ENCODE measurements around the gene BID. TPM values are rescaled to one million over a fixed set of nuclear protein-coding genes. Genes with fewer than 3 reads are reported as not detected.

BID gene
- polyA plus RNA-seq (2013, experiment 1 of 4) = 26.9 TPM
- 21.3 TPM for polyA plus RNA-seq (2013, experiment 2 of 4)
- polyA plus RNA-seq (2013, experiment 3 of 4) = 24.9 TPM
- 20.4 TPM for polyA plus RNA-seq (2013, experiment 4 of 4)

- H3K4me3 ChIP-seq (ENCODE audit: insufficient read depth, low read depth, low read length) = peak within 1 kb of the TSS; percentile 56
- no peaks in the 10 kb centered on the region for H3K27me3 ChIP-seq (ENCODE audit: control insufficient read depth, insufficient read depth, low read length, poor library complexity, severe bottlenecking)
- H3K36me3 ChIP-seq (ENCODE audit: control insufficient read depth, insufficient read depth, low read length) = no peaks in the 10 kb centered on the region
- no peaks in the 10 kb centered on the region for H3K9me3 ChIP-seq (ENCODE audit: control insufficient read depth, low read length)
- 1% methylated on average over 64 of the region's 64 CpGs for WGBS, 2 experiments
- peaks cover 12% of the 10 kb centered on the region for H3K4me1 ChIP-seq (ENCODE audit: control insufficient read depth, insufficient read depth, low read length)
- peak within 1 kb of the TSS; percentile 84 for H3K27ac ChIP-seq (ENCODE audit: insufficient read depth, low read depth, low read length, poor library complexity, severe bottlenecking)
Measured at GRCh38 chr22:17774206-17774925, at the start of gene BID. TSS of gene BID (minus strand) at chr22:17774469. CDS start at chr22:17750116, 24,353 bp downstream.

DNA sequence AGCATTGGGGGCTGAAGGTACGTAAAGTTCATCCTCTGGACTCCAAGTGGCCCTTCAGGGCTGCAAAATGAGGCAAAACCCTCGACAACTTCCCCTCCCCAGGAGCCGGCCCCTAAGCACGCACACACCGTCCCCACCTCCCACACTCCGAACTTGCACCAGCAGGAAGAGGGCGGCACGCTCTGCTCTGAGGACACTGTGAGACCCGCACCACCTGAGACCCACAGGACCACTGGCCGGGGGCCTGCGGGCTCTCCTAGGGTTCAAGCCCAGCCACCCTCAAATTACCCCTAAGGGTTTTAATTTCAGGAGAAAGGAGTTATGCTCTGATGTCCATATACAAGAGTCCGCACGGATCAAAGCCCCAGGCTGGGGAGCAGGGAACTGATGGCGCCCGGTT, 49.7 kb upstream of the BID start:
- Histone ChIP-seq H3K27ac (ENCODE audit: insufficient read depth, low read depth, low read length, poor library complexity, severe bottlenecking) (no peak overlapping the region), H3K27me3 (ENCODE audit: control insufficient read depth, insufficient read depth, low read length, poor library complexity, severe bottlenecking) (no peaks in the 10 kb centered on the region), H3K4me3 (ENCODE audit: insufficient read depth, low read depth, low read length) (no peak overlapping the region), H3K4me1 (ENCODE audit: control insufficient read depth, insufficient read depth, low read length) (no peaks in the 10 kb centered on the region), H3K36me3 (ENCODE audit: control insufficient read depth, insufficient read depth, low read length) (no peaks in the 10 kb centered on the region), H3K9me3 (ENCODE audit: control insufficient read depth, low read length) (no peaks in the 10 kb centered on the region)
- 92 to 94% methylated on average over 15 of the region's 15 CpGs for WGBS, 2 experiments

DNA sequence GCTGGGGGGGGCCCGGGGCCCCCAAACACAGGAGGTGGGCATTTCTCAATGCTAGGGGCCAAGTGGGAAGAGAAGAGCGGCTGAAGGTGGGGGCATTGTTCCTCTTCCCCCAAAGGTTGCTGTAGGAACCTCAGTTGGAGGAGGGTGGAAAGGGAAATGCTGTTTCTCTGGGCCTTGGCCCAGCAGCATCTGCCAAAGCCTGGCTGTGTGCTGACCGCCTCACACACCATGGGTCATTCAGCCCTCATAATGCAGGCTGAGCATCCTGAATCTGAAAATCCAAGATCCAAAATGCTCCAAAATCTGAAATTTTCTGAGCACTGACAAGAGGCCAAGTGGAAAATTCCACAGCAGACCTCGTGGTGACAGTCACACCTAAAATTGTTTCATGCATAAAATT, 49.0 kb upstream of the BID start:
- H3K27ac ChIP-seq (ENCODE audit: insufficient read depth, low read depth, low read length, poor library complexity, severe bottlenecking) = no peak overlapping the region
- WGBS, 2 experiments = 95 to 97% methylated on average over 3 to 4 of the region's 4 CpGs

GRCh38 chr22:17822087-17822486, 47.8 kb upstream of the BID start:
- Histone ChIP-seq H3K9me3 (ENCODE audit: control insufficient read depth, low read length) (no peaks in the 10 kb centered on the region), H3K36me3 (ENCODE audit: control insufficient read depth, insufficient read depth, low read length) (no peaks in the 10 kb centered on the region), H3K27me3 (ENCODE audit: control insufficient read depth, insufficient read depth, low read length, poor library complexity, severe bottlenecking) (no peaks in the 10 kb centered on the region), H3K4me1 (ENCODE audit: control insufficient read depth, insufficient read depth, low read length) (no peaks in the 10 kb centered on the region), H3K4me3 (ENCODE audit: insufficient read depth, low read depth, low read length) (no peak overlapping the region), H3K27ac (ENCODE audit: insufficient read depth, low read depth, low read length, poor library complexity, severe bottlenecking) (no peak overlapping the region)
- WGBS, 2 experiments = 95% methylated on average over 13 of the region's 13 CpGs

More for the DNA sequence above, 49.0 kb upstream of the BID start:
- Histone ChIP-seq H3K27me3 (ENCODE audit: control insufficient read depth, insufficient read depth, low read length, poor library complexity, severe bottlenecking) (no peaks in the 10 kb centered on the region), H3K4me1 (ENCODE audit: control insufficient read depth, insufficient read depth, low read length) (no peaks in the 10 kb centered on the region), H3K4me3 (ENCODE audit: insufficient read depth, low read depth, low read length) (no peak overlapping the region), H3K36me3 (ENCODE audit: control insufficient read depth, insufficient read depth, low read length) (no peaks in the 10 kb centered on the region), H3K9me3 (ENCODE audit: control insufficient read depth, low read length) (no peaks in the 10 kb centered on the region)

DNA sequence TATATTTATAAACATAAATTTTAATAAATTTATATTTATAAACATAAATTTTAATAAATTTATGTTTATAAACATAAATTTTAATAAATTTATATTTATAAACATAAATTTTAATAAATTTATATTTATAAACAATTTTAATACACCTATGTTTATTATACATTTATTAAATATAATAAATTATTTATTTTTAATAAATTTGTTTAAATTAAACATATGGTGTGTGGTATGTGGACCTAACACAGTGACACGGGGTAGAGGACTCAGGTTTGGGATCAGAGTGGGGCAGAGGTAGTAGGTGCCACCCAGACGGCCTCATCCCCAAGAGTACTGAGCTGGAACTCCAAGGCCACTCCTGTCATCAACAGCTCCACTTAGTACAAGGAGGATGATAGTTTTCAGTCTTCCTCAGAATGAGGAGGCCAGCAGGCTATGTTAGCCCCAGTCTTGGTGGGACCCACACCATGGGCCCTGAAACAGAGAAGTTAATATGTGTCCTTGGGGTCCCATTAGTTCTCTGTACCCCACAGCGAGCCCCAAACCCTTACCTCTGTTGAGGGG, 46.7 kb upstream of the BID start:
- Histone ChIP-seq H3K4me1 (ENCODE audit: control insufficient read depth, insufficient read depth, low read length) (no peaks in the 10 kb centered on the region), H3K36me3 (ENCODE audit: control insufficient read depth, insufficient read depth, low read length) (no peaks in the 10 kb centered on the region)

GRCh38 chr22:17818649-17819048, 44.4 kb upstream of the BID start:
- Histone ChIP-seq H3K27me3 (ENCODE audit: control insufficient read depth, insufficient read depth, low read length, poor library complexity, severe bottlenecking) (no peaks in the 10 kb centered on the region), H3K4me3 (ENCODE audit: insufficient read depth, low read depth, low read length) (no peak overlapping the region), H3K9me3 (ENCODE audit: control insufficient read depth, low read length) (no peaks in the 10 kb centered on the region), H3K4me1 (ENCODE audit: control insufficient read depth, insufficient read depth, low read length) (no peaks in the 10 kb centered on the region), H3K27ac (ENCODE audit: insufficient read depth, low read depth, low read length, poor library complexity, severe bottlenecking) (no peak overlapping the region), H3K36me3 (ENCODE audit: control insufficient read depth, insufficient read depth, low read length) (no peaks in the 10 kb centered on the region)
- 94 to 95% methylated on average over 14 of the region's 14 CpGs for WGBS, 2 experiments

More for the DNA sequence above, 46.7 kb upstream of the BID start:
- 97 to 98% methylated on average over 3 of the region's 3 CpGs for WGBS, 2 experiments
- Histone ChIP-seq H3K4me3 (ENCODE audit: insufficient read depth, low read depth, low read length) (no peak overlapping the region), H3K27me3 (ENCODE audit: control insufficient read depth, insufficient read depth, low read length, poor library complexity, severe bottlenecking) (no peaks in the 10 kb centered on the region), H3K27ac (ENCODE audit: insufficient read depth, low read depth, low read length, poor library complexity, severe bottlenecking) (no peak overlapping the region), H3K9me3 (ENCODE audit: control insufficient read depth, low read length) (no peaks in the 10 kb centered on the region)

- WGBS, 2 experiments = 93 to 94% methylated on average over 25 of the region's 25 CpGs
Measured at GRCh38 chr22:17818180-17818579, 43.9 kb upstream of the BID start.

DNA sequence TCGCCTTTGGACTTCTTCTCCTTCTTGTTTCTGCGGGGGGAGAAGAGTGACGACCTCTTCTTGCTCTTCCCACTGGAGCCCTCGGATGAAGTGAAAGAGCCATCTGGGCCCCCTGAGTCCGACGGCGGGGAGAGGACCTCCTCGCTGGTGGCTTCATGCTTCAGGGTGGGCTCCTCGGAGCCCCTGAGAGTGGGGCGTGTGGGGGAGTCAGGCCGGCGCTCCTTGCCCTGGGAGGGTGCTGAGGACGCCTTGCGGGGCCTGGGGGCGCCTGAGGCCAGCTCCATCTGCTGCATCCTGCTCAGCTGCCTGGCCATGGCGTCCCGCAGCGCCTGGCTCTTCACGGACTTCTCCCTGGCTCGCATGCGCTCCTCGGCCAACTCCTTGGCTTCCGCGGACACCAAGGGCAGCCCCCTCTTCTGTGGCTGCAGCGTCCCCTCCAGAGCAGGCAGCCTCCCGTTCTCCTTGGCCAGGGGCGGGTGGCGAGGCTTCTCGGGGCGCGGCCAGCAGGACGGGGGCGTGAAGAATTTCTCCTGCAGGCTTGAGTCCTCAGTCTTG, 43.3 kb upstream of the BID start:
- WGBS, 2 experiments = 95 to 96% methylated on average over 33 of the region's 33 CpGs
- no peak overlapping the region for H3K4me3 ChIP-seq (ENCODE audit: insufficient read depth, low read depth, low read length)
- no peaks in the 10 kb centered on the region for H3K4me1 ChIP-seq (ENCODE audit: control insufficient read depth, insufficient read depth, low read length)
- H3K36me3 ChIP-seq (ENCODE audit: control insufficient read depth, insufficient read depth, low read length) = no peaks in the 10 kb centered on the region
- no peaks in the 10 kb centered on the region for H3K27me3 ChIP-seq (ENCODE audit: control insufficient read depth, insufficient read depth, low read length, poor library complexity, severe bottlenecking)
- H3K27ac ChIP-seq (ENCODE audit: insufficient read depth, low read depth, low read length, poor library complexity, severe bottlenecking) = no peak overlapping the region
- H3K9me3 ChIP-seq (ENCODE audit: control insufficient read depth, low read length) = no peaks in the 10 kb centered on the region

More at GRCh38 chr22:17818180-17818579, 43.9 kb upstream of the BID start:
- Histone ChIP-seq H3K27me3 (ENCODE audit: control insufficient read depth, insufficient read depth, low read length, poor library complexity, severe bottlenecking) (no peaks in the 10 kb centered on the region), H3K27ac (ENCODE audit: insufficient read depth, low read depth, low read length, poor library complexity, severe bottlenecking) (no peak overlapping the region), H3K36me3 (ENCODE audit: control insufficient read depth, insufficient read depth, low read length) (no peaks in the 10 kb centered on the region), H3K4me1 (ENCODE audit: control insufficient read depth, insufficient read depth, low read length) (no peaks in the 10 kb centered on the region), H3K4me3 (ENCODE audit: insufficient read depth, low read depth, low read length) (no peak overlapping the region), H3K9me3 (ENCODE audit: control insufficient read depth, low read length) (no peaks in the 10 kb centered on the region)

- Histone ChIP-seq H3K27me3 (ENCODE audit: control insufficient read depth, insufficient read depth, low read length, poor library complexity, severe bottlenecking) (no peaks in the 10 kb centered on the region), H3K4me1 (ENCODE audit: control insufficient read depth, insufficient read depth, low read length) (no peaks in the 10 kb centered on the region), H3K36me3 (ENCODE audit: control insufficient read depth, insufficient read depth, low read length) (no peaks in the 10 kb centered on the region), H3K27ac (ENCODE audit: insufficient read depth, low read depth, low read length, poor library complexity, severe bottlenecking) (no peak overlapping the region), H3K4me3 (ENCODE audit: insufficient read depth, low read depth, low read length) (no peak overlapping the region), H3K9me3 (ENCODE audit: control insufficient read depth, low read length) (no peaks in the 10 kb centered on the region)
- 94 to 96% methylated on average over 21 of the region's 21 CpGs for WGBS, 2 experiments
Measured at GRCh38 chr22:17817079-17817478, 42.8 kb upstream of the BID start.

DNA sequence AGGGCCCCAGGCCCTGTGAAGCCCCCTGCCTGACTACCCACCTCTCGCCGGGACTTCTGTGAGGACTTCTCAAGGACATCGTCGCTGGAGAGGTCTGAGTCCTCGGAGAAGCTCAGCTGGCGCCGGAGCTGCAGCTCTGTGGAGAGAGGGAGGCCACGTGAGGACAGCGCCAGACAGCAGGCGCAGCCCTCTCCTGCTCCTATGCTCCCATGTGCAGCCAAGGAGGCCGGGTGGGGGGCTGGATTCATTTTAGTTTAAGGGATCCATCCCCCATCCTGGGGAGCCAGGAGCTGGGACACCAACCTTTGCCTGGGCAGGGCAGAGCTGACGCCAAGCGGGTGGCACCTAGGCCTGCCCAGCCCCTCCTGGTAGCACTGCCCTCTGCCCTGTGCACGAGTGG, 42.4 kb upstream of the BID start:
- no peak overlapping the region for H3K27ac ChIP-seq (ENCODE audit: insufficient read depth, low read depth, low read length, poor library complexity, severe bottlenecking)
- no peak overlapping the region for H3K4me3 ChIP-seq (ENCODE audit: insufficient read depth, low read depth, low read length)
- WGBS, 2 experiments = 93 to 97% methylated on average over 14 of the region's 14 CpGs
- H3K4me1 ChIP-seq (ENCODE audit: control insufficient read depth, insufficient read depth, low read length) = no peaks in the 10 kb centered on the region
- H3K27me3 ChIP-seq (ENCODE audit: control insufficient read depth, insufficient read depth, low read length, poor library complexity, severe bottlenecking) = no peaks in the 10 kb centered on the region
- H3K36me3 ChIP-seq (ENCODE audit: control insufficient read depth, insufficient read depth, low read length) = no peaks in the 10 kb centered on the region
- no peaks in the 10 kb centered on the region for H3K9me3 ChIP-seq (ENCODE audit: control insufficient read depth, low read length)
